MG63 (cell line): Measurements from ENCODE around the gene RPAP3. TPM values are rescaled to one million over a fixed set of nuclear protein-coding genes. Genes with fewer than 3 reads are reported as not detected.

Source experiments
- total RNA-seq: library from RNA; depleted of rRNA; stranded (reverse); fragments of >200 nt; shearing (Covaris generic); gene quantifications from 2 replicates; pipeline ENCODE4 v1.2.3, GENCODE V29; 2014; ENCODE audit warnings: low replicate concordance; rRNA removed

Gene RPAP3
- total RNA-seq, 1 experiment from 2014 or later: 18.1 TPM

Other genes with a start within 250 kb of the RPAP3 start
- gene ENDOU, start 19.5 kb upstream of the RPAP3 start, total RNA-seq: not detected in 2 replicates
- 2.9 and 6.1 TPM in 2 replicates for gene RAPGEF3, start 52.9 kb upstream of the RPAP3 start, total RNA-seq
- 14.2 and 17.6 TPM in 2 replicates for gene SLC48A1, start 67.2 kb upstream of the RPAP3 start, total RNA-seq
- gene HDAC7, start 113.9 kb upstream of the RPAP3 start, total RNA-seq: 30.5 and 31.5 TPM in 2 replicates
- gene VDR, start 199.0 kb upstream of the RPAP3 start, total RNA-seq: 14.7 and 15.9 TPM in 2 replicates